Omental fat pad (tissue), 4 donors: ENCODE results near the gene ZNFX1. TPM values are rescaled to one million over a fixed set of nuclear protein-coding genes. Genes with fewer than 3 reads are reported as not detected.

Source experiments
- ATAC-seq: fragments of 150-250 bp; one replicate; pipeline ENCODE4 v1.9.1; 2016; ENCODE audit warnings: mild to moderate bottlenecking, moderate library complexity; ENCODE audit not compliant: low FRiP score
- DNase-seq: peaks from one replicate; pipeline ENCODE4 v3.0.0-alpha.2; 2019; ENCODE audit warnings: low spot score
- CTCF ChIP-seq, 3 donors: fragments of 450-650 bp; IDR thresholded peaks; one replicate each; pipeline ENCODE4 v1.5.1; 2016 to 2017; ENCODE audit warnings: antibody characterized with exemption in 3 of 3, mild to moderate bottlenecking in 3 of 3, moderate library complexity in 2 of 3
- total RNA-seq, 4 donors: library from RNA; depleted of rRNA; stranded (reverse); fragments of >200 nt; gene quantifications; one replicate each; pipeline ENCODE4 v1.1.0, GENCODE V29; 2016

ZNFX1 gene
- total RNA-seq, 4 donors from 2014 or later = 40.5 to 106 (median 54.8) TPM

- ATAC-seq (no peak), DNase-seq (no peak)
- no peak for TF ChIP-seq CTCF (IDR thresholded peaks at IDR 0.05)
Observed at GRCh38 chr20:49282584-49283171, 4.8 kb upstream of the ZNFX1 start.

GRCh38 chr20:49281913-49282467, 4.1 kb upstream of the ZNFX1 start:
- no peak for ATAC-seq
- DNase-seq = no peak
- no peak for TF ChIP-seq CTCF (IDR thresholded peaks at IDR 0.05)

- DNase-seq = no peak
- TF ChIP-seq CTCF (IDR thresholded peaks at IDR 0.05) = no peak
- no peak for ATAC-seq
Observed at GRCh38 chr20:49281059-49281912, 3.4 kb upstream of the ZNFX1 start.

GRCh38 chr20:49280463-49281058, 2.7 kb upstream of the ZNFX1 start:
- TF ChIP-seq CTCF (IDR thresholded peaks at IDR 0.05) = no peak
- no peak for DNase-seq
- ATAC-seq = no peak

- ATAC-seq (no peak), DNase-seq (no peak)
- TF ChIP-seq CTCF (IDR thresholded peaks at IDR 0.05) = no peak
Observed at GRCh38 chr20:49279677-49280462, 2.0 kb upstream of the ZNFX1 start.

- TF ChIP-seq CTCF (IDR thresholded peaks at IDR 0.05) = no peak
- ATAC-seq (no peak), DNase-seq (no peak)
Observed at GRCh38 chr20:49278818-49279676, 1.2 kb upstream of the ZNFX1 start.
